ENCODE measurements around the gene CDH4. TPM values are rescaled to one million over a fixed set of nuclear protein-coding genes. Genes with fewer than 3 reads are reported as not detected.
A peak's percentile ranks its signal among the peaks of the same experiment; 100 is the strongest.

Gene CDH4
- total RNA-seq, 2 donors from 2014 or later: not detected

DNA sequence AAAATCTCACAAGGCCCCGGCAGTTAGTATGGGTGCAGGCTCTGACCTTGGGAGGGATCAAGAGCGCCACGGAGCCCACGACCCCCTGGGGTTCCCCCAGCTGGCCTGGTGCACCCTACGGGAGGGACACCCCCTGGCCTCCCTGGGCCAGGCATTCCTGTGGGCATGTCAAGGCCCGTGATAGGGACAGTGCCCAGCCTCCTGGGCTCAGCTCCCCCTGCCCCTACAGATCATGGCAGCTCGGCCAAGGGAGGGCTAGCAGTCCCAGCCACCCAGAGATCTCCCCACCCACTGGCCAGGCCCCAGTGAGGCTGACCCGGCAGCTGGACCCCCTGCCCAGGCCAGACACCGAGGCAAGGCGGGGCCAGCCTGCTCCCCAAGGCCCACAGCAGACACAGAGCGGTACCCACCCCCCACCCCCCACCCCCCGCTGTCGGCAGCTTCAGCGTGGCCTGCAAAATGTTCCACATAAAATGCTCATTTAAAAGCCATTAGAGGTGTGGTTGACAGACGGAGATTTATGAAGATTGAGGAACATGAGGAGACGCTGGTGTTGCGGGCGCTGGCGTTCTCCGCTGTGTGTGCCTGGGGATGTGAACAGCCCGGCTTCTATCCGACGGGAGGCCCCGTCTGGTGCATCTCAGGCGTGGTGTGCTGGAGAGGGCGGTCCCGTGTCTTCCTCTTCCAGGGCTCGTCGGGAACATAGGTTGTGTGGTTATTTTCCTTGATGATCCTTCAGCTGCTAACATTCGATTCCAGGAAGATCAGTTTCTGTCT is 625.1 kb downstream of the CDH4 start:
- H3K36me3 Mint-ChIP-seq: no peaks in the 10 kb centered on the region
- no peaks in the 10 kb centered on the region for H3K27me3 Mint-ChIP-seq
- ATAC-seq: no peak
- H3K27ac Mint-ChIP-seq: no peak overlapping the region
- no peak overlapping the region for H3K4me3 Mint-ChIP-seq
- H3K4me1 Mint-ChIP-seq (ENCODE audit: low read depth in 2 of 2): no peaks in the 10 kb centered on the region
- H3K9me3 Mint-ChIP-seq: no peaks in the 10 kb centered on the region
- no peak for DNase-seq (ENCODE audit: low spot score)

DNA sequence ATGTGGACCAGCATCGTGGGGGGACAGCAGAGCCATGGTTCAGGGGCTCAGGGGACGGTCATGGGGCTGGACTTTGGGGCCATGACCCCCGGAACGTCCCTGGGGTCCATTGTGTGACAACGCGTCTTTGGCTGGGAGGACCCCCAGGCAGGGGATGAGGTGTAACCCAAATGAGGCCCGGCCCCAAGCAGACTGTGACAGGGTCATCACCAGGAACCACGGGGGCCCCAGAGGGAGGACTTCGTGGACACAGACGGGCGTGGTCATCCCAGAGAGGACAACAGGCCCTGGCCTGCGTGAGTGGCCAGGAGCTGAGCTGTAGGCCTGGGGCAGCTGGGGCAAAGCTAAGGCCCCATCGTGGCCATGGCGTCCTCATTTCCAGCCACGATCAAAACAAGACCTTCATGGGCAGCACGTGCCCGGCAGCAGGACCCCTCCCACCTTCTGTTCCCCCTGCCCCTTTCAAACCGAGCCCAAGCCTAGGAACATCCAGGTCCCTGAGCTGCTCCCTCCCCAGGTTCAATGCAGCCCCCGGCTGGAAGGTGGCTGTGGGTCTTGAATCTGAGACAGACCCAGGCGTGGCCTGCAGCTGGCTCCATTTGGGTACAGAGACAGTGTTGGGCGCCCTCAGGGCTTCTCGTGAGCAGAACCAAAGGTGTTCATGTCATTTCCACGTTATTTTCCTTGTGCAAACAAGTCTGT is 625.9 kb downstream of the CDH4 start:
- Mint-ChIP-seq H3K9me3 (no peaks in the 10 kb centered on the region), H3K4me3 (no peak overlapping the region), H3K4me1 (ENCODE audit: low read depth in 2 of 2) (no peaks in the 10 kb centered on the region), H3K36me3 (no peaks in the 10 kb centered on the region), H3K27ac (no peak overlapping the region), H3K27me3 (no peaks in the 10 kb centered on the region)
- no peak for DNase-seq (ENCODE audit: low spot score)
- no peak for ATAC-seq

DNA sequence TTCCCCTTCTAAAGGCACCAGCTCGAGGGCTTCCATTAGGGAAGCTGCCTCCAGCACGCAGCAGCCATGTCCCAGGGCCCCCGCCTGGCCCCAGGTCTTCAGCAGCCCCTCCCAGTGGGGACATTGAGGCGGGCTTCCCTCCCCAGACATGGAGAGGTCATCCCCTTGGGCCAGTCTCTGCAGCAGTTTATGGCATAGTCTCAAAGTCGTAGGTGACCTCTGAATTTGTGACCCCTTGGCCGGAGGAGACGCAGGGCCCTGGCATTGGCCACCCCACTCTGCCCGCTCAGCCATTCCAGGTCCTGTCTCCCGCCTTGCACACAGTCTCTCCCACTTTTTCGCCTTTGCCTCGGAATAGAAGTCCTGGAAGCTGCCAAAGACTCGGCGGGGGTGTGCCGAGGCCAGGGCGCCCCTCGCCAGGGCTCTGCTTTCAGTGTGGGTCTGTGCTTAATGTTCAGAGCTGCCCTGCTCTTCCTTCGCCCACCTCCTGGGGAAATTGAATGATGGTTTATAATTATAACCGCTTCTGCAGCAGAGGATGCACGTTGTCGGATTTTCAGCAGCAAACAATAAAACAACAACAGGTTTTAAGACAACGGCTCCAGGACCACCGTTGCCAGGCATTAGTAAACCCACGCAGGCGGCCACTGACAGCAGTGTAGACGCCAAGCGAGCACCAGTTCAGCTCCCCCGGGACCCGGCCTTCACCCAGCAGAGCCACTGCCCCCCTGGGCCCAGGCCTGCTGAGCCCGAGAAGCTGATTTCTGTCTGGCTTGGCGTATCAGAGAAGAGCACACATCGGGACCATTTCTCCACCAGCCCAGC is 626.6 kb downstream of the CDH4 start:
- Mint-ChIP-seq H3K4me1 (ENCODE audit: low read depth in 2 of 2) (no peaks in the 10 kb centered on the region), H3K36me3 (no peaks in the 10 kb centered on the region), H3K27ac (no peak overlapping the region), H3K27me3 (peaks cover 0 to 3% of the 10 kb centered on the region in 2 donors), H3K4me3 (no peak overlapping the region), H3K9me3 (no peaks in the 10 kb centered on the region)
- DNase-seq (ENCODE audit: low spot score) (no peak), ATAC-seq (no peak)

DNA sequence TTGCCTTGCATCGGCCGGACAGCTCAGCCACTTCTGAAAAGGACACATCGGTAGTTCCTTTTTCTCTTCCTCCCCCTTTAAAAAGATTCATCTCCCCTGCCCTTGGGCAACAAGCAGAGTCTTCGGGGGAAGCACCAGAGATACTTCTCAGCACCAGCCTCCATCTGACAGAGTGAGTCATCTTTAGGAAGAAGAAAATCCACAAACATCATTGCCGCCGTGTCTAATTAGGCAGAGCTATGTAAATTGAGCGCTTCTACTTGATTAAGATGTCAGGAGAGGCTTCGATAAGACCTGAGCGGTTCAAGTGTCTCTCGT is 627.2 kb downstream of the CDH4 start:
- ATAC-seq (no peak), DNase-seq (ENCODE audit: low spot score) (no peak)
- Mint-ChIP-seq H3K36me3 (no peaks in the 10 kb centered on the region), H3K27ac (no peak overlapping the region), H3K4me3 (no peak overlapping the region), H3K4me1 (ENCODE audit: low read depth in 2 of 2) (no peaks in the 10 kb centered on the region), H3K9me3 (no peaks in the 10 kb centered on the region), H3K27me3 (peaks cover 0 to 3% of the 10 kb centered on the region in 2 donors)

- Mint-ChIP-seq H3K27ac (no peak overlapping the region), H3K9me3 (no peaks in the 10 kb centered on the region), H3K4me3 (no peak overlapping the region), H3K4me1 (ENCODE audit: low read depth in 2 of 2) (no peaks in the 10 kb centered on the region), H3K36me3 (no peaks in the 10 kb centered on the region), H3K27me3 (peaks cover 0 to 3% of the 10 kb centered on the region in 2 donors)
- ATAC-seq (no peak), DNase-seq (ENCODE audit: low spot score) (no peak)
Observed at GRCh38 chr20:61879694-61880093, 627.6 kb downstream of the CDH4 start.

DNA sequence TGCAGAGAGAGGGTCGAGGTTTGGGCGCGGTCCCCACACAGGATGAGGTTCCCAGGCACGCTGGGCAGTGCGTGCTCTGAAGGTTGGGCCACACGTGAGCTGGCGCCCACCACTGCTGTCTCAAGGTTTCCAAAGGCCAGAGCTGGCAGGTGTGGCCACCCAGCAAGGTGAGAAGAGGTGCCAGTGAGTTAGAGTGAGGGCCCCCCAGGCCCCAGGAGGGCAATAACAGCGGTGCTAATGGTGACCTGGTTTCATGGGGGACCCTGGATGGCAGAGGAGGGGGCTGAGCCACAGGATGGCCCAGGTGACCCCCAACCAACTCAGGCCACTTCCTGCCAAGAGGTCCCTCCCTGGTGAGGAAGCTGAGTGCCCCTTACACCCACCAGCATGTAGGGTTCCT is 628.6 kb downstream of the CDH4 start:
- DNase-seq (ENCODE audit: low spot score): no peak
- H3K27ac Mint-ChIP-seq: no peak overlapping the region
- H3K4me1 Mint-ChIP-seq (ENCODE audit: low read depth in 2 of 2): no peaks in the 10 kb centered on the region
- H3K9me3 Mint-ChIP-seq: no peaks in the 10 kb centered on the region
- H3K36me3 Mint-ChIP-seq: no peaks in the 10 kb centered on the region
- peaks cover 0 to 5% of the 10 kb centered on the region in 2 donors for H3K27me3 Mint-ChIP-seq
- H3K4me3 Mint-ChIP-seq: no peak overlapping the region
- ATAC-seq: no peak

DNA sequence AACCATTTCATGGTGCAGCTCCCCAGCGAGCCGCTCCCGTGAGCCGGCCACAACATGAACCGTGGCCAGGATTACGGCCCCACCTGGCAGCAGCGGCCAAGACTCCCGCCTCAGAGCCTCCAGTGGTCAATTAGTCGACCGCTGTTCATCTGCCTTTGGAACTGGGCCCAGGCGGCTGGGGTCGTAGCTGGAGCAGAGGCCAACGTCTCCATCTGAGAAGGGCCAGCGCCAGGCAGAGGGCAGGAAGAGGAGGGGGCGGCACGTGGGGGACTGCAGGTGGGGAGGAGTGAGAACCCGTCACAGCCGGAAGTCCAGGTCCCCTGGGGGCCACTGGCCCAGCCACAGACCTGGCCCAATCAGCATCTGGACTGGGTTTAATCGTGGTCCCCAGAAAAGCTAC is 629.4 kb downstream of the CDH4 start:
- H3K36me3 Mint-ChIP-seq: no peaks in the 10 kb centered on the region
- ATAC-seq: no peak
- no peak for DNase-seq (ENCODE audit: low spot score)
- peaks cover 0 to 5% of the 10 kb centered on the region in 2 donors for H3K27me3 Mint-ChIP-seq
- H3K4me1 Mint-ChIP-seq (ENCODE audit: low read depth in 2 of 2): no peaks in the 10 kb centered on the region
- no peak overlapping the region for H3K4me3 Mint-ChIP-seq
- H3K27ac Mint-ChIP-seq: no peak overlapping the region
- H3K9me3 Mint-ChIP-seq: no peaks in the 10 kb centered on the region

GRCh38 chr20:61881861-61882260 is 629.8 kb downstream of the CDH4 start:
- Mint-ChIP-seq H3K9me3 (no peaks in the 10 kb centered on the region), H3K4me3 (no peak overlapping the region), H3K27ac (no peak overlapping the region), H3K4me1 (ENCODE audit: low read depth in 2 of 2) (no peaks in the 10 kb centered on the region), H3K27me3 (peaks cover 0 to 5% of the 10 kb centered on the region in 2 donors), H3K36me3 (no peaks in the 10 kb centered on the region)
- ATAC-seq (no peak), DNase-seq (ENCODE audit: low spot score) (no peak)

- DNase-seq (ENCODE audit: low spot score) (peak; percentile 53), ATAC-seq (no peak)
- H3K27me3 Mint-ChIP-seq: peaks cover 0 to 5% of the 10 kb centered on the region in 2 donors
- H3K9me3 Mint-ChIP-seq: no peaks in the 10 kb centered on the region
- no peaks in the 10 kb centered on the region for H3K36me3 Mint-ChIP-seq
- no peak overlapping the region for H3K27ac Mint-ChIP-seq
- no peak overlapping the region for H3K4me3 Mint-ChIP-seq
- peaks cover 4% of the 10 kb centered on the region in 2 donors for H3K4me1 Mint-ChIP-seq (ENCODE audit: low read depth in 2 of 2)
Observed at GRCh38 chr20:61882716-61883615, 630.9 kb downstream of the CDH4 start.

- no peak overlapping the region for H3K4me3 Mint-ChIP-seq
- DNase-seq (ENCODE audit: low spot score) (no peak), ATAC-seq (no peak)
- H3K9me3 Mint-ChIP-seq: no peaks in the 10 kb centered on the region
- peaks cover 0 to 5% of the 10 kb centered on the region in 2 donors for H3K27me3 Mint-ChIP-seq
- H3K4me1 Mint-ChIP-seq (ENCODE audit: low read depth in 2 of 2): peaks cover 4% of the 10 kb centered on the region in 2 donors
- no peaks in the 10 kb centered on the region for H3K36me3 Mint-ChIP-seq
- no peak overlapping the region for H3K27ac Mint-ChIP-seq
Observed at GRCh38 chr20:61883857-61884393, 631.9 kb downstream of the CDH4 start.

DNA sequence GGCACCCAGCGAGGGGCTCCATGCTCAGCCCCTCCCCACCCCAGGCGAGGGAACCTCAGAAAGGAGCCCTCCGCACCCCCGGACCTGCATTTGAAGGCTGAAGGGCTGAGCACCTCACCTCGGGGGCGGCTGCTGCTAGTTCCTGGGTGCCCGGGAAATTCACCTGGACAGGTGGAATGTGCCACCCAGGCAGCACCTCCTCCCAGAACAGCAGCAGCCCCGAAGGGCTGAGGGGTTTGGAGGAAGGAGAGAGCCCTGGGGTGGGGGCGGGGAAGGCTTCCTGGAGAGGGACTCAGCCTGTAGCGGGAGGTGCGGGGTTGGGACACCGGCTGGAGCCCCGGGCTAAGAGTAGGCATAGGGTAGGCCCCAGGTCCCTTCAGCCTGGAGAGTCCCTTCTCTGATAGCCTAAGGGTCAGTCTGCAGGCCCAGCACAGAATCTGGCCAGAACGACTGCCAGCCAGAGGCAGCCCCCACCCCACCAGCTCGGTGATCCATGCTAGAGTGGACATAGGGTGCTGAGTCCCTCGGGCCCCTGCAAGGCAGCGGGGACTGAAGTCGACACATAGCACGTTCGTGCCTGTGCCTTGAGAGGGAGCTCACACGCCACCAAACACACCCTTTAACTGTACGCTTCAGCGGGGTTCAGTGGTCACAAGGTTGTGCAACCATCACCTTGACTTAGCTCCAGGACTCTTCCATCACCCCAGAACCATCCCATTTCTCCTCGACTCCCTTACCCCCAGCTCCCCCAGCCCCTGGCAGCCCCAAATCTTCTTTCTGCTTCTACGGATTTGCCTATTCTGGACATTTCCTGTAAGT is 632.7 kb downstream of the CDH4 start:
- Mint-ChIP-seq H3K36me3 (no peaks in the 10 kb centered on the region), H3K4me3 (no peak overlapping the region), H3K9me3 (peaks cover 6% of the 10 kb centered on the region), H3K4me1 (ENCODE audit: low read depth in 2 of 2) (peaks cover 7 to 10% of the 10 kb centered on the region in 2 donors), H3K27me3 (peaks cover 8 to 11% of the 10 kb centered on the region in 2 donors), H3K27ac (no peak overlapping the region)
- DNase-seq (ENCODE audit: low spot score) (no peak), ATAC-seq (no peak)

Measured in natural killer cell treated with Interleukin-12 subunit alpha and Interleukin-12 subunit beta and Interleukin-15 and Interleukin-18, amount 100 ng/mL, for 72 hours (primary cell).